HCT116 (cell line): Measurements from ENCODE around the gene CD72. TPM values are rescaled to one million over a fixed set of nuclear protein-coding genes. Genes with fewer than 3 reads are reported as not detected.

Source experiments
- ATAC-seq: fragments of 200-7000 bp; cut with Tn5 transposase; 2 replicates; pipeline ENCODE4 v1.9.1; 2020; ENCODE audit warnings: mild to moderate bottlenecking, moderate library complexity
- BruUV-seq: library from RNA; stranded (reverse); fragments of 400-500 nt; replicated peaks from 2 replicates; lab custom pipeline; 2021; lab: Mats Ljungman, UMichigan
- CTCF ChIA-PET: fragments of 300-600 bp; sonication (Branson Sonifier 250); formaldehyde crosslinking; loops from one replicate; lab custom pipeline; 2021; ENCODE audit warnings: antibody characterized with exemption; lab: Charles Lee
- POLR2A ChIA-PET: fragments of 300-600, 350-600 bp; sonication (Branson Sonifier 250); formaldehyde crosslinking; loops from one replicate; lab custom pipeline; 2021; ENCODE audit warnings: antibody characterized with exemption; lab: Charles Lee
- RAD21 ChIA-PET, 2 experiments: fragments of 300-600 bp; sonication (Branson Sonifier 250); formaldehyde crosslinking; loops; one replicate each; lab custom pipeline; 2023; ENCODE audit warnings: low total read pairs in 2 of 2; ENCODE audit not compliant: uncharacterized antibody in 2 of 2, unreplicated experiment in 2 of 2, low non-redundant PET in 1 of 2; lab: Charles Lee
- DNase-seq: peaks from one replicate; pipeline ENCODE4 v3.0.0-alpha.2; 2010; ENCODE audit warnings: low read depth, low spot score
- H2AFZ ChIP-seq: fragments of 200-600 bp; shearing (Covaris generic), sonication (generic); 2 replicates; pipeline ENCODE4 v1.6.1; 2017; ENCODE audit warnings: low read depth, mixed run types, mixed read lengths, antibody characterized with exemption, low read length; ENCODE audit not compliant: poor library complexity, severe bottlenecking
- H3K27ac ChIP-seq: 2 replicates; pipeline ENCODE4 v1.5.1; 2012; ENCODE audit warnings: low read depth, low read length
- H3K27me3 ChIP-seq: fragments of 200-600 bp; sonication (generic); 2 replicates; pipeline ENCODE4 v1.6.1; 2016; ENCODE audit warnings: mixed run types, low read length, mixed read lengths; ENCODE audit not compliant: insufficient read depth
- H3K36me3 ChIP-seq, 2 experiments: fragments of 200-500 bp in 1 of 2; fragments of 200-600 bp in 1 of 2; sonication (Bioruptor generic) in 1 of 2; sonication (generic) in 1 of 2; 2 replicates each; pipeline versions ENCODE4 v1.5.1 to v1.6.1; 2014 to 2016; ENCODE audit warnings: low read length in 2 of 2, inconsistent platforms in 1 of 2, mixed read lengths in 1 of 2, mixed run types in 1 of 2; ENCODE audit not compliant: insufficient read depth in 2 of 2, control insufficient read depth in 1 of 2
- H3K4me1 ChIP-seq, 2 experiments: fragments of 200-600 bp in 1 of 2; sonication (generic) in 1 of 2; 2 replicates each; pipeline versions ENCODE4 v1.5.1 to v1.6.1; 2012 to 2017; ENCODE audit warnings: low read length in 2 of 2, inconsistent platforms in 1 of 2, mild to moderate bottlenecking in 1 of 2, mixed read lengths in 1 of 2, mixed run types in 1 of 2, moderate library complexity in 1 of 2; ENCODE audit not compliant: insufficient read depth in 2 of 2, control insufficient read depth in 1 of 2
- H3K4me2 ChIP-seq: fragments of 200-600 bp; sonication (generic); 2 replicates; pipeline ENCODE4 v1.6.1; 2017; ENCODE audit warnings: mixed run types, low read length, mixed read lengths
- H3K4me3 ChIP-seq, 2 experiments: fragments of 200-600 bp in 1 of 2; sonication (generic) in 1 of 2; replicated peaks in 1 of 2; 2 replicates each; pipeline ENCODE4 v1.5.1; 2011 to 2016; ENCODE audit warnings: low read length in 2 of 2, control low read depth in 1 of 2, low read depth in 1 of 2, mild to moderate bottlenecking in 1 of 2, mixed read lengths in 1 of 2, mixed run types in 1 of 2
- H3K79me2 ChIP-seq: fragments of 200-600 bp; sonication (generic); 2 replicates; pipeline ENCODE4 v1.6.1; 2017; ENCODE audit warnings: mild to moderate bottlenecking, mixed run types, low read length, moderate library complexity, mixed read lengths; ENCODE audit not compliant: insufficient read depth
- H3K9ac ChIP-seq: fragments of 200-600 bp; sonication (generic); 2 replicates; pipeline ENCODE4 v1.6.1; 2016; ENCODE audit warnings: low read length, mixed read lengths
- H3K9me2 ChIP-seq: fragments of 200-600 bp; sonication (generic), shearing (Covaris generic); 2 replicates; pipeline ENCODE4 v1.6.1; 2017; ENCODE audit warnings: mixed run types, mild to moderate bottlenecking, moderate library complexity; ENCODE audit not compliant: insufficient read depth
- H3K9me3 ChIP-seq, 2 experiments: fragments of 200-500 bp in 1 of 2; fragments of 200-600 bp in 1 of 2; sonication (Bioruptor generic) in 1 of 2; sonication (generic) in 1 of 2; 2 replicates each; pipeline ENCODE4 v1.6.1; 2014 to 2017; ENCODE audit warnings: low read length in 2 of 2, mixed read lengths in 2 of 2, inconsistent platforms in 1 of 2, low read depth in 1 of 2, mild to moderate bottlenecking in 1 of 2, mixed run types in 1 of 2, moderate library complexity in 1 of 2; ENCODE audit not compliant: control insufficient read depth in 1 of 2, insufficient read depth in 1 of 2
- H4K20me1 ChIP-seq: fragments of 200-600 bp; sonication (generic), shearing (Covaris generic); 2 replicates; pipeline ENCODE4 v1.6.1; 2017; ENCODE audit warnings: mixed run types, mild to moderate bottlenecking, moderate library complexity; ENCODE audit not compliant: insufficient read depth
- CBX3 ChIP-seq: IDR thresholded peaks from 2 replicates; pipeline ENCODE4 v1.6.1; 2012; ENCODE audit warnings: low read depth
- RAD21 ChIP-seq: IDR thresholded peaks from 2 replicates; pipeline ENCODE4 v1.6.1; 2012; ENCODE audit warnings: low read depth, mild to moderate bottlenecking
- TCF7L2 ChIP-seq: IDR thresholded peaks from 2 replicates; pipeline ENCODE4 v1.7.0; 2011; ENCODE audit warnings: borderline replicate concordance, inconsistent platforms; ENCODE audit not compliant: insufficient read depth, insufficient read length; ENCODE audit errors: extremely low read depth
- intact Hi-C: fragments of 100-400 bp; cut with micrococcal nuclease; formaldehyde crosslinking; loops from 2 replicates; pipeline ENCODE4 v1.10.0; 2022
- total RNA-seq: library from RNA; stranded (reverse); gene quantifications from one replicate; pipeline ENCODE4 v1.2.1, GENCODE V29; 2021; ENCODE audit not compliant: unreplicated experiment
- TF ChIP-seq, protein P1 (sequence below): IDR thresholded peaks from 2 replicates; pipeline ENCODE4 v1.6.1; 2012
- TF ChIP-seq, protein P2 (sequence below): IDR thresholded peaks from 2 replicates; pipeline ENCODE4 v1.6.1; 2011; ENCODE audit warnings: mild to moderate bottlenecking, low read length, moderate library complexity; ENCODE audit not compliant: insufficient replicate concordance; ENCODE audit errors: extremely low read depth

CD72 gene
- total RNA-seq, 1 experiment from 2014 or later = 1.6 TPM

DNA sequence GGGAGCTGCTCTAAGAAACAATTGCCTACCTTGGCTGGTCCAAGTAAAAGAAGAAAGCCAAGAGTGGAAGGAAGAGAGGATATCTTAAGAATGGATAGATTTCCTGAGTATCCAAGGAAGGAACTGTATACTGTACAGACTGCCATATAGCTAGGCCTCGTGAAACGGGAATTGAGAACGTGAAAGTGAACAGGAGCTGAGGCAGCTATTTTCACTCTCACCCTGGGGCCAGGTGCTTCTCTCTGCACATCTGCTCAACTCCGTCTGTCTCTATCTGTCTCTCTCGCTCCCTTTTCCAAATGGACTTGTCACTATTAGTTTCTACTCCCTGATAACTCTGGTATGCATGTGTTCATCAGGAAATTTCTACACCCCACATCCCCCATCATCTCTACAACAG is 49.0 kb downstream of the CD72 start:
- ChIA-PET POLR2A (no interaction called here), RAD21 (no interaction called here)
- H3K9ac ChIP-seq = no peak overlapping the region
- no peak for DNase-seq
- no peak overlapping the region for H3K4me3 ChIP-seq
- H2AFZ ChIP-seq = no peak overlapping the region
- no peaks in the 10 kb centered on the region for H3K36me3 ChIP-seq
- peaks cover 3 to 12% of the 10 kb centered on the region in 2 experiments; a peak in 2 of 4 replicates for H3K4me1 ChIP-seq
- no peak overlapping the region for H3K4me2 ChIP-seq
- H3K79me2 ChIP-seq = no peaks in the 10 kb centered on the region
- ATAC-seq = no peak
- H3K27me3 ChIP-seq = no peaks in the 10 kb centered on the region
- BruUV-seq = no TSS peak
- no peaks in the 10 kb centered on the region for H4K20me1 ChIP-seq
- intact Hi-C loops = no loop called here
- TF ChIP-seq, protein P1, sequence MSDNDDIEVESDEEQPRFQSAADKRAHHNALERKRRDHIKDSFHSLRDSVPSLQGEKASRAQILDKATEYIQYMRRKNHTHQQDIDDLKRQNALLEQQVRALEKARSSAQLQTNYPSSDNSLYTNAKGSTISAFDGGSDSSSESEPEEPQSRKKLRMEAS = no peak
- TF ChIP-seq, protein P2, sequence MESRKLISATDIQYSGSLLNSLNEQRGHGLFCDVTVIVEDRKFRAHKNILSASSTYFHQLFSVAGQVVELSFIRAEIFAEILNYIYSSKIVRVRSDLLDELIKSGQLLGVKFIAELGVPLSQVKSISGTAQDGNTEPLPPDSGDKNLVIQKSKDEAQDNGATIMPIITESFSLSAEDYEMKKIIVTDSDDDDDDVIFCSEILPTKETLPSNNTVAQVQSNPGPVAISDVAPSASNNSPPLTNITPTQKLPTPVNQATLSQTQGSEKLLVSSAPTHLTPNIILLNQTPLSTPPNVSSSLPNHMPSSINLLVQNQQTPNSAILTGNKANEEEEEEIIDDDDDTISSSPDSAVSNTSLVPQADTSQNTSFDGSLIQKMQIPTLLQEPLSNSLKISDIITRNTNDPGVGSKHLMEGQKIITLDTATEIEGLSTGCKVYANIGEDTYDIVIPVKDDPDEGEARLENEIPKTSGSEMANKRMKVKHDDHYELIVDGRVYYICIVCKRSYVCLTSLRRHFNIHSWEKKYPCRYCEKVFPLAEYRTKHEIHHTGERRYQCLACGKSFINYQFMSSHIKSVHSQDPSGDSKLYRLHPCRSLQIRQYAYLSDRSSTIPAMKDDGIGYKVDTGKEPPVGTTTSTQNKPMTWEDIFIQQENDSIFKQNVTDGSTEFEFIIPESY = no peak
- no peak for TF ChIP-seq CBX3
- TF ChIP-seq, all 23 proteins: peak for 0
- H3K9me3 ChIP-seq = no peaks in the 10 kb centered on the region
- H3K9me2 ChIP-seq = no peaks in the 10 kb centered on the region
- CTCF ChIA-PET = interaction anchor here (0.5 to 1.8 kb wide), 2 partner anchors 35 to 636 kb away, joined by 3 to 5 read pairs; no protein-coding TSS in a partner anchor
- no peak overlapping the region for H3K27ac ChIP-seq

DNA sequence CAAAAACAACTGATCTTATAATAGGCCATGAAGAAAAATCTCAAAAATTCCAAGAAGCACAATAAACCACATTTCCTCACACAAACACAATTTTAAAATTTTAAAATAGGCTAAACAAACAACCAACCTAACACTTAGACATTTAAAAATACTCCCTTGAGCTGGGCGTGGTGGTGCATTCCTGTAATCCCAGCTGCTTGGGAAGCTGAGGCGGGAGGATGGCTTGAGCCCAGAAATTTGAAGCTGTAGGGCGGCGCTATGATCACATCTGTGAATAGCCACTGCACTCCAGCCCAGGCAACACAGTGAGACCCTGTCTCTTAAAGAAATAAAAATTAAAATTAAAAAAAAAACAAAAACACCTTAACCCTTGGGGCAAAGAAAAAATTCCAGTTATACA is 50.0 kb downstream of the CD72 start:
- intact Hi-C loops = no loop called here
- H3K27ac ChIP-seq = no peak overlapping the region
- no peaks in the 10 kb centered on the region for H3K9me3 ChIP-seq
- no peaks in the 10 kb centered on the region for H3K79me2 ChIP-seq
- no peaks in the 10 kb centered on the region for H3K36me3 ChIP-seq
- no peak overlapping the region for H3K4me3 ChIP-seq
- no peaks in the 10 kb centered on the region for H4K20me1 ChIP-seq
- ChIA-PET POLR2A (no interaction called here), CTCF (interaction anchor here (0.6 to 1.8 kb wide), 2 partner anchors 36 to 37 kb away, joined by 3 to 5 read pairs; no protein-coding TSS in a partner anchor), RAD21 (interaction anchor here in 1 of 2 experiments (0.7 kb wide), 1 partner anchor 10 kb away, joined by 3 read pairs; no protein-coding TSS in a partner anchor)
- no peak overlapping the region for H2AFZ ChIP-seq
- ATAC-seq (no peak; the same call in 1 of the 2 replicates), DNase-seq (no peak)
- TF ChIP-seq TCF7L2 = no peak
- peak; percentile 25; the same call in 1 of the 2 replicates for TF ChIP-seq RAD21
- no peak overlapping the region for H3K9ac ChIP-seq
- H3K9me2 ChIP-seq = no peaks in the 10 kb centered on the region
- H3K4me1 ChIP-seq = peaks cover 3 to 12% of the 10 kb centered on the region in 2 experiments; a peak in 2 of 4 replicates
- H3K27me3 ChIP-seq = no peaks in the 10 kb centered on the region
- no peak overlapping the region for H3K4me2 ChIP-seq
- no TSS peak for BruUV-seq
